Thoracic aorta endothelial cell (primary cell): ENCODE results near the gene FOCAD. TPM values are rescaled to one million over a fixed set of nuclear protein-coding genes. Genes with fewer than 3 reads are reported as not detected.
A peak's percentile ranks its signal among the peaks of the same experiment; 100 is the strongest.

ENCODE experiments used
- small RNA-seq: library from RNA; depleted of rRNA; stranded (forward); fragments of <200 nt; gene quantifications from one replicate; pipeline ENCODE3, GENCODE V24; 2012
- total RNA-seq: library from RNA; depleted of rRNA; stranded (reverse); fragments of >200 nt; gene quantifications from 2 replicates; pipeline ENCODE4 v1.2.3, GENCODE V29; 2012

FOCAD gene, protein sequence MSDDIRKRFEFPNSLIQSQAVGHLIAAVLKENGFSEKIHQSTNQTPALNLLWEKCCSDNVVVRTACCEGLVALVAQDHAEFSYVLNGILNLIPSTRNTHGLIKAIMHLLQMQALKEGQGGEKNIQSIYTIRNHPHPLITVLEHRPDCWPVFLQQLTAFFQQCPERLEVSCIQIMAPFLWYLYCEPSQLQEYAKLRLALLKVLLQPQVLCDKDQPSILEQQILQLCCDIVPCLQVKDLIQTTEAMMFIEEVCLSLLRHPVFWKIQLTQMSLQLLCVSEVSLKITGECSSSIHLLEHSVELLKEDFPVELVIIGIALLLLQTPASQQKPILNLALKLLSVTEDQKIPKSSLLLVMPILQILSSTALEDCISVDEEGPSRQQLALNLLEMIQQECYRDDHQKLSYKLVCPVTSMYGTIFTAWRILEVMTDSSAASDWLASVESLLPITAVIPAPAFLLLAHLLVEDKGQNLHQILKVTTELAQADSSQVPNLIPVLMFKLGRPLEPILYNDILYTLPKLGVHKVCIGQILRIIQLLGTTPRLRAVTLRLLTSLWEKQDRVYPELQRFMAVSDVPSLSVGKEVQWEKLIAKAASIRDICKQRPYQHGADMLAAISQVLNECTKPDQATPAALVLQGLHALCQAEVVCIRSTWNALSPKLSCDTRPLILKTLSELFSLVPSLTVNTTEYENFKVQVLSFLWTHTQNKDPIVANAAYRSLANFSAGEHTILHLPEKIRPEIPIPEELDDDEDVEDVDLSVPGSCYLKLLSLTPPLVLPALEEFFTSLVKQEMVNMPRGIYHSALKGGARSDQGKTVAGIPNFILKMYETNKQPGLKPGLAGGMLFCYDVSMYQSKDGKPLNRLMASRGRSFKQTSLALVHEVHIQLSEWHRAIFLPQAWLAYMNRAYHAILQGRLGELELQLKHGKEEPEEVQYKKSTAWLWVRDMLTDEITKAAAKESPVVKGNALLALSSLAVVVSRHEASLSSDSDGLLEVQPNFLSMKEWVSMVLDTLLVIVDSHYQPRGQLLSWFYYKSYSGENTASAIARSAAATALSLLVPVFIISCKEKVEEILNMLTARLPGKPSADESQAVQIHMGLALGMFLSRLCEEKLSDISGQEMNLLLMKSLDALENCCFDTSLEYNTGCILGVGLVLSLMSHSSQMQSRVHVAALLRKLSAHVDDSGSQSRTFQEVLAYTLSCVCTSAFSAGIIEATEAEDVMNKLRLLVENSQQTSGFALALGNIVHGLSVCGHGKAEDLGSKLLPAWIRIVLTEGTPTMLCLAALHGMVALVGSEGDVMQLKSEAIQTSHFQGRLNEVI (N-terminal part only)
- total RNA-seq: 111 and 172 TPM in 2 replicates

GRCh38 chr9:20684035-20684874, at the start of gene FOCAD:
FOCAD (plus strand) TSS chr9:20684259; CDS start chr9:20715354, 31,095 bp downstream.

GRCh38 chr9:21031091-21031807, 347.2 kb downstream of the FOCAD start, which contains the start of gene HACD4:
HACD4 (minus strand) TSS chr9:21031640; CDS start chr9:21031590, 50 bp downstream.

Small RNAs within 50 kb of the gene (small RNA-seq; reads per million reads assigned to genes)
- 11.2 reads per million, percentile 93 among the genes with 10 or more reads in this experiment for gene MIR491
- 3.1 reads per million, percentile 66 among the genes with 10 or more reads in this experiment for gene SNORA30B

Other genes with a start within 250 kb of the FOCAD start
- 8.6 and 12.4 TPM in 2 replicates for gene MLLT3, start 61.8 kb upstream of the FOCAD start, total RNA-seq